ENCODE results near the gene SYNCRIP. TPM values are rescaled to one million over a fixed set of nuclear protein-coding genes. Genes with fewer than 3 reads are reported as not detected.

Gene SYNCRIP
- total and polyA plus RNA-seq, 2 of the 4 experiments (the other 2 are of a cell fraction) = 50.1 to 59.3 TPM

GRCh38 chr6:85610182-85610895, 32.3 kb downstream of the SYNCRIP start:
- Histone ChIP-seq H3K4me3 (ENCODE audit: insufficient read depth, low read depth, low read length) (no peak overlapping the region), H3K18ac (ENCODE audit: low read depth, low read length) (no peak overlapping the region), H2BK5ac (ENCODE audit: low read depth, low read length, poor library complexity, severe bottlenecking) (no peak overlapping the region), H3K4ac (ENCODE audit: low read depth, low read length) (no peak overlapping the region), H4K20me1 (ENCODE audit: insufficient read depth, low read length) (peaks cover 13% of the 10 kb centered on the region; the same call in 1 of the 2 replicates), H4K8ac (ENCODE audit: low read depth in 2 of 2, low read length in 2 of 2) (no peak overlapping the region), H2BK20ac (ENCODE audit: low read depth, low read length) (no peak overlapping the region), H3K9me3 (ENCODE audit: control insufficient read depth, insufficient read depth, low read length) (no peaks in the 10 kb centered on the region), H3K23ac (ENCODE audit: low read depth, low read length) (no peak overlapping the region), H3K56ac (ENCODE audit: extremely low read depth, insufficient read depth, low read length) (no peak overlapping the region), H2BK120ac (ENCODE audit: low read depth, low read length) (no peak overlapping the region), H2AK9ac (replicated peaks; ENCODE audit: low read depth, low read length, poor library complexity) (no peak overlapping the region), H2BK15ac (ENCODE audit: low read depth, low read length) (no peak overlapping the region), H3K27ac (ENCODE audit: insufficient read depth, low read length) (no peak overlapping the region), H2AFZ (replicated peaks; ENCODE audit: low read length, poor library complexity) (no peak overlapping the region), H2AK5ac (ENCODE audit: low read depth, low read length) (no peak overlapping the region), H3K14ac (replicated peaks; ENCODE audit: low read depth, low read length) (no peak overlapping the region), H3K4me1 (ENCODE audit: control insufficient read depth, insufficient read depth, low read length) (no peaks in the 10 kb centered on the region), H3K79me1 (ENCODE audit: low read depth in 1 of 2, low read length in 2 of 2) (peaks cover 37 to 43% of the 10 kb centered on the region in 2 experiments), H3K9me1 (ENCODE audit: insufficient read depth, low read length) (no peaks in the 10 kb centered on the region), H4K5ac (ENCODE audit: low read depth, low read length) (no peak overlapping the region), H4K91ac (ENCODE audit: insufficient read depth, low read depth, low read length) (no peak overlapping the region), H3K4me2 (ENCODE audit: low read depth, low read length) (no peak overlapping the region), H3K27me3 (ENCODE audit: control insufficient read depth, insufficient read depth, low read length) (no peaks in the 10 kb centered on the region), H3K36me3 (ENCODE audit: control insufficient read depth, insufficient read depth, low read length) (peaks cover 28% of the 10 kb centered on the region), H3K9ac (ENCODE audit: low read depth, low read length) (no peak overlapping the region)
- CTCF ChIA-PET = no interaction called here
- DNase-seq = no peak
- POLR2A ChIA-PET (ENCODE audit: unreplicated experiment) = no interaction called here
- TF ChIP-seq POLR2A (IDR thresholded peaks at IDR 0.05; ENCODE audit: low read depth, low read length) = no peak
- TF ChIP-seq MXI1 (IDR thresholded peaks at IDR 0.05; ENCODE audit: borderline replicate concordance, low read depth, low read length) = no peak
- TF ChIP-seq NFE2L2 (IDR thresholded peaks at IDR 0.05; ENCODE audit: low read depth, low read length) = no peak
- dilution Hi-C loops (cut with HindIII; ENCODE audit: low sequenced_read_pairs, unreplicated experiment) (no loop called here), in situ Hi-C loops (cut with MboI; ENCODE audit: low sequenced_read_pairs) (no loop called here), intact Hi-C loops (cut with micrococcal nuclease) (no loop called here)
- BruUV-seq (replicated peaks) = no TSS peak
- WGBS, 2 experiments (ENCODE audit: extremely low coverage in 2 of 2, insufficient read length in 1 of 2) = no CpG with 5 or more reads among the region's 2 CpGs
- ATAC-seq (ENCODE audit: low read depth) = no peak

Data from IMR-90 (cell line).